Astrocyte (in vitro differentiated cells and primary cell): ENCODE data around the gene SEL1L.

ENCODE experiments used
- EZH2 ChIP-seq: IDR thresholded peaks from 2 replicates; pipeline ENCODE4 v1.6.1; 2012; ENCODE audit warnings: mild to moderate bottlenecking, low read length, inconsistent platforms; ENCODE audit not compliant: insufficient read depth
- TF ChIP-seq, protein P1 (sequence below): IDR thresholded peaks from 2 replicates; pipeline ENCODE4 v1.5.1; 2011; ENCODE audit warnings: low read depth, mild to moderate bottlenecking, inconsistent platforms, low read length, moderate library complexity; ENCODE audit not compliant: insufficient read depth

DNA sequence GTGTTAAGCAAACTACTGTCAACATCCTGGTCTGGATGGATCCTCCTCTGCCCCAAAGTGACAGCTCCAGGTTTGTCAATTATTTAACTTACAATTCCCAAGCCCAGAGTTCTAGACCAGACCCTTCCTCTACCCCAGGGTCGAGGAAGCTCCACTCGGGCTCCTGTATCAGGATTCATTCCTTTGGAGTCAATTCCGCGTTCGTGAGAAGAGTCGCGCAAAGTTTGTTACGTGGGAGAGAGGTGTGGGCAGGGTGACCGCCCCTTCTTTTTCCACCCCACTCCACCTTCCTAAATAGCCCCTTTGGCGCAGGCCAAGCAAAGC is 479 bp downstream of the SEL1L start:
- TF ChIP-seq, protein P1, sequence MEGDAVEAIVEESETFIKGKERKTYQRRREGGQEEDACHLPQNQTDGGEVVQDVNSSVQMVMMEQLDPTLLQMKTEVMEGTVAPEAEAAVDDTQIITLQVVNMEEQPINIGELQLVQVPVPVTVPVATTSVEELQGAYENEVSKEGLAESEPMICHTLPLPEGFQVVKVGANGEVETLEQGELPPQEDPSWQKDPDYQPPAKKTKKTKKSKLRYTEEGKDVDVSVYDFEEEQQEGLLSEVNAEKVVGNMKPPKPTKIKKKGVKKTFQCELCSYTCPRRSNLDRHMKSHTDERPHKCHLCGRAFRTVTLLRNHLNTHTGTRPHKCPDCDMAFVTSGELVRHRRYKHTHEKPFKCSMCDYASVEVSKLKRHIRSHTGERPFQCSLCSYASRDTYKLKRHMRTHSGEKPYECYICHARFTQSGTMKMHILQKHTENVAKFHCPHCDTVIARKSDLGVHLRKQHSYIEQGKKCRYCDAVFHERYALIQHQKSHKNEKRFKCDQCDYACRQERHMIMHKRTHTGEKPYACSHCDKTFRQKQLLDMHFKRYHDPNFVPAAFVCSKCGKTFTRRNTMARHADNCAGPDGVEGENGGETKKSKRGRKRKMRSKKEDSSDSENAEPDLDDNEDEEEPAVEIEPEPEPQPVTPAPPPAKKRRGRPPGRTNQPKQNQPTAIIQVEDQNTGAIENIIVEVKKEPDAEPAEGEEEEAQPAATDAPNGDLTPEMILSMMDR = no peak
- no peak for TF ChIP-seq EZH2
